ENCODE measurements around the gene THAP8.
"Not testable (repeated sequence)": the region's sequence is repeated elsewhere in the genome, so short reads cannot be mapped to it uniquely, and the experiment has no call there.

THAP8 gene

GRCh38 chr19:36043952-36044351 lies 10.1 kb downstream of the THAP8 start:
- TF ChIP-seq MYC (IDR thresholded peaks at IDR 0.05; ENCODE audit: low read depth, low read length) (no peak), POLR2A (IDR thresholded peaks at IDR 0.05; ENCODE audit: extremely low read depth, insufficient read length) (no peak)
- TF ChIP-seq, protein P1, sequence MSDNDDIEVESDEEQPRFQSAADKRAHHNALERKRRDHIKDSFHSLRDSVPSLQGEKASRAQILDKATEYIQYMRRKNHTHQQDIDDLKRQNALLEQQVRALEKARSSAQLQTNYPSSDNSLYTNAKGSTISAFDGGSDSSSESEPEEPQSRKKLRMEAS (IDR thresholded peaks at IDR 0.05; ENCODE audit: low read depth, low read length) = no peak
- TF ChIP-seq, protein P2, sequence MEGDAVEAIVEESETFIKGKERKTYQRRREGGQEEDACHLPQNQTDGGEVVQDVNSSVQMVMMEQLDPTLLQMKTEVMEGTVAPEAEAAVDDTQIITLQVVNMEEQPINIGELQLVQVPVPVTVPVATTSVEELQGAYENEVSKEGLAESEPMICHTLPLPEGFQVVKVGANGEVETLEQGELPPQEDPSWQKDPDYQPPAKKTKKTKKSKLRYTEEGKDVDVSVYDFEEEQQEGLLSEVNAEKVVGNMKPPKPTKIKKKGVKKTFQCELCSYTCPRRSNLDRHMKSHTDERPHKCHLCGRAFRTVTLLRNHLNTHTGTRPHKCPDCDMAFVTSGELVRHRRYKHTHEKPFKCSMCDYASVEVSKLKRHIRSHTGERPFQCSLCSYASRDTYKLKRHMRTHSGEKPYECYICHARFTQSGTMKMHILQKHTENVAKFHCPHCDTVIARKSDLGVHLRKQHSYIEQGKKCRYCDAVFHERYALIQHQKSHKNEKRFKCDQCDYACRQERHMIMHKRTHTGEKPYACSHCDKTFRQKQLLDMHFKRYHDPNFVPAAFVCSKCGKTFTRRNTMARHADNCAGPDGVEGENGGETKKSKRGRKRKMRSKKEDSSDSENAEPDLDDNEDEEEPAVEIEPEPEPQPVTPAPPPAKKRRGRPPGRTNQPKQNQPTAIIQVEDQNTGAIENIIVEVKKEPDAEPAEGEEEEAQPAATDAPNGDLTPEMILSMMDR (IDR thresholded peaks at IDR 0.05; ENCODE audit: low read depth, low read length) = no peak
- no peak for DNase-seq (ENCODE audit: low read depth)
- H3K4me3 ChIP-seq (ENCODE audit: low read depth, low read length) = no peak overlapping the region

- no peak for DNase-seq (ENCODE audit: low read depth)
- H3K4me3 ChIP-seq (ENCODE audit: low read depth, low read length) = no peak overlapping the region
- TF ChIP-seq, protein P2 (IDR thresholded peaks at IDR 0.05; ENCODE audit: low read depth, low read length) = no peak
- TF ChIP-seq, protein P1 (IDR thresholded peaks at IDR 0.05; ENCODE audit: low read depth, low read length) = no peak
- TF ChIP-seq POLR2A (IDR thresholded peaks at IDR 0.05; ENCODE audit: extremely low read depth, insufficient read length) = no peak
- no peak for TF ChIP-seq MYC (IDR thresholded peaks at IDR 0.05; ENCODE audit: low read depth, low read length)
Measured at GRCh38 chr19:36041831-36042230, 12.3 kb downstream of the THAP8 start.

GRCh38 chr19:36041092-36041491 lies 13.0 kb downstream of the THAP8 start:
- H3K4me3 ChIP-seq (ENCODE audit: low read depth, low read length); DNase-seq (ENCODE audit: low read depth): not testable (repeated sequence)

GRCh38 chr19:36040495-36040894 lies 13.6 kb downstream of the THAP8 start:
- TF ChIP-seq POLR2A (IDR thresholded peaks at IDR 0.05; ENCODE audit: extremely low read depth, insufficient read length) = no peak
- TF ChIP-seq, protein P1 (IDR thresholded peaks at IDR 0.05; ENCODE audit: low read depth, low read length) = no peak
- no peak for TF ChIP-seq MYC (IDR thresholded peaks at IDR 0.05; ENCODE audit: low read depth, low read length)
- TF ChIP-seq, protein P2 (IDR thresholded peaks at IDR 0.05; ENCODE audit: low read depth, low read length) = no peak
- no peak overlapping the region for H3K4me3 ChIP-seq (ENCODE audit: low read depth, low read length)
- no peak for DNase-seq (ENCODE audit: low read depth)

DNA sequence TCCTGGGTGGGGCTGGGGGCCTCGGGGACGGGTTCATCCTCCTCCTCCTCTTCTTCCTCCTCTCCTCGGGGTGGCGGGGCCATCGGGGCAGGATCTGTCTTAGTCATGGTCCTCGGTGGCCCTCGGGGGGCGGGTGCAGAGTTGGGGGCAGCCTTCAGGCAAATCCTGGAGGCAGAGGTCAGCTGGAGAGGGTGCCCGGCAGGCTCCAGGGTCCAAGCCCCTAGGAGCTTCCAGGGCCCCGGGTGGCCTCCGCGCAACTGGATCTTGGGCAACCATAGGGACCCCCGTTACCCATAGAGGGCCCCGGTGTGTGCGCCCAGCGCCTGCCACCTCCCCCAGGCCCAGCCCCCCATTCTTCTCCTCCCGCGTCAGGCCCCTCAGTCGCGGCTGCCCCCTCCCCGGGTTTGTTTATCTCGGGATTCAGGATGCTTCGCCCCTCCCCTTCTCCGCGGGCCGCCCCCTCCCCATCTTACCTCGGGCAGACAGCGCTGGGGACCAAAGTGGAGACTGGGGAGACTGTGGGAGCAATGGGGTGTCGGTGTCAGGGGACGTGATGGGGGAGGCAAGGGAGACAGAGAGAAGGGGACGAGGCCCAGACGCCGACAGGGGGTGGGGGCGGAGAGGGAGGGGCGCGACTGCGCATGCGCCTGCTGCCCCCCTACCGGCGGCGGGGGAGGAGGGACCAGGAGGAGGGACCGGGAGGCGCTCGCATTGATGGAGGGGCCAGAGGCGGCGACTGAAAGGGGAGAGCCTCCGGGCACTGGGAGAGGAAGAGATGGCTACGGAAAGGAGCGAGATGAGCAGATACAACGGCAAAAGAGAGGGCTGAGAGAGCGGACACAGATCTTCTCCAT lies 21.6 kb downstream of the THAP8 start, which contains the start of gene CLIP3:
Gene CLIP3 (minus strand): TSS at position 623 of the 854 bp plus-strand sequence. CDS start 516 bp downstream, at position 107.
- H3K4me3 ChIP-seq (ENCODE audit: low read depth, low read length) = no peak within 1 kb of the TSS
- no peak for DNase-seq (ENCODE audit: low read depth)
- TF ChIP-seq POLR2A (IDR thresholded peaks at IDR 0.05; ENCODE audit: extremely low read depth, insufficient read length) (no peak), MYC (IDR thresholded peaks at IDR 0.05; ENCODE audit: low read depth, low read length) (no peak)
- TF ChIP-seq, protein P2 (IDR thresholded peaks at IDR 0.05; ENCODE audit: low read depth, low read length) = no peak
- TF ChIP-seq, protein P1 (IDR thresholded peaks at IDR 0.05; ENCODE audit: low read depth, low read length) = no peak

DNA sequence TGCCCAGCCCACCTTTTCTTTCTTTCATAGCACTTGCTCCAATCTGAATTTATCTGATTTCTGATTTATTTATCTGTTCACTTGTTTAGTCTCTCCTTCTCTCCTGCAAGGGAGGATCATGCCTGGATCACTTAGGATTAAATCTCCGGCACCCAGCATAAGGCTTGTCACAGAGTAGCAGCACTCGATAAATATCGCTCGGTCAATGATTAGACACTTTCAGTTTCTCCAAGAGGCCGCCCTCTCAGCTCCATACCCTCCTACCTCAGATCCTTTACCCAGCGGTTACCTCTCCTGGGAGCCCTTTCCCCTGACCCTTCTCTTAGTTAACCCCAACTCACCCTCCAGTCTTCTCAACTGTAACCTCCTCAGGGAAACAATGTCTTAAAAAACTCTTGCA lies 22.8 kb downstream of the THAP8 start:
- TF ChIP-seq POLR2A (IDR thresholded peaks at IDR 0.05; ENCODE audit: extremely low read depth, insufficient read length) (no peak), MYC (IDR thresholded peaks at IDR 0.05; ENCODE audit: low read depth, low read length) (no peak)
- TF ChIP-seq, protein P2 (IDR thresholded peaks at IDR 0.05; ENCODE audit: low read depth, low read length) = no peak
- TF ChIP-seq, protein P1 (IDR thresholded peaks at IDR 0.05; ENCODE audit: low read depth, low read length) = no peak
- H3K4me3 ChIP-seq (ENCODE audit: low read depth, low read length) = no peak overlapping the region
- DNase-seq (ENCODE audit: low read depth) = no peak
